WERI-Rb-1 (cell line): Measurements from ENCODE around the gene TMSB15A.
"Not testable (repeated sequence)": the region's sequence is repeated elsewhere in the genome, so short reads cannot be mapped to it uniquely, and the experiment has no call there.

Experiments
- DNase-seq: peaks from one replicate; pipeline ENCODE4 v3.0.0-alpha.2; 2020
- H3K27ac ChIP-seq: fragments of 250-450 bp; sonication (Bioruptor Pico); 2 replicates; pipeline ENCODE4 v1.5.1; 2020; ENCODE audit warnings: mild to moderate bottlenecking, moderate library complexity
- H3K27me3 ChIP-seq: fragments of 250-450 bp; sonication (Bioruptor Pico); 2 replicates; pipeline ENCODE4 v1.5.1; 2021; ENCODE audit warnings: mild to moderate bottlenecking, low read depth, moderate library complexity; ENCODE audit not compliant: insufficient read depth, severe bottlenecking
- H3K36me3 ChIP-seq: fragments of 250-450 bp; sonication (Bioruptor Pico); 2 replicates; pipeline ENCODE4 v1.5.1; 2020; ENCODE audit warnings: mild to moderate bottlenecking, moderate library complexity
- H3K4me3 ChIP-seq: 2 replicates; pipeline ENCODE4 v1.5.1; 2011; ENCODE audit warnings: low read depth, mild to moderate bottlenecking, control low read depth, low read length
- H3K9me3 ChIP-seq: fragments of 250-450 bp; sonication (Bioruptor Pico); 2 replicates; pipeline ENCODE4 v1.5.1; 2021; ENCODE audit warnings: mild to moderate bottlenecking, moderate library complexity; ENCODE audit not compliant: severe bottlenecking
- TF ChIP-seq, protein P1 (sequence below): IDR thresholded peaks from 2 replicates; pipeline ENCODE4 v1.5.1; 2011; ENCODE audit warnings: low read depth, mild to moderate bottlenecking, control low read depth, inconsistent platforms, low read length

The TMSB15A gene

DNA sequence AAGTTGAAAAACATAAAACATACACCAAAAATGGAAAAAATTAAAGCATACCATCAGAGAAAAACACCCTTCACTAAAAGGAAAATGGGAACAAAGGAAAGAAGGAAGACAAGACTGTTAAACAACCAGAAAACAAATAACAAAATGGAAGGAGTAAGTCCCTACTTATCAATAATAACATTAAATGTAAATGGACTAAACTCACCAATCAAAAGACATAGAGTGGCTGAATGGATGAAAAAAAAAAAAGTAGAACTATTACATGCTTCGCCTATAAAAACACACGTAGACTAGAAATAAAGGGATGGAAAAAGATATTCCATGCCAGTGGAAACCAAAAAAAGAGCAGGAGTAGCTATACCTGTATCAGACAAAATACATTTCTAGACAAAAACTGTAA is 19.4 kb upstream of the TMSB15A start:
- H3K36me3 ChIP-seq, result no peaks in the 10 kb centered on the region
- DNase-seq, result no peak
- H3K9me3 ChIP-seq, result no peaks in the 10 kb centered on the region
- peaks cover 29% of the 10 kb centered on the region for H3K27me3 ChIP-seq
- H3K27ac ChIP-seq, result no peak overlapping the region
- no peak overlapping the region for H3K4me3 ChIP-seq
- TF ChIP-seq, protein P1, sequence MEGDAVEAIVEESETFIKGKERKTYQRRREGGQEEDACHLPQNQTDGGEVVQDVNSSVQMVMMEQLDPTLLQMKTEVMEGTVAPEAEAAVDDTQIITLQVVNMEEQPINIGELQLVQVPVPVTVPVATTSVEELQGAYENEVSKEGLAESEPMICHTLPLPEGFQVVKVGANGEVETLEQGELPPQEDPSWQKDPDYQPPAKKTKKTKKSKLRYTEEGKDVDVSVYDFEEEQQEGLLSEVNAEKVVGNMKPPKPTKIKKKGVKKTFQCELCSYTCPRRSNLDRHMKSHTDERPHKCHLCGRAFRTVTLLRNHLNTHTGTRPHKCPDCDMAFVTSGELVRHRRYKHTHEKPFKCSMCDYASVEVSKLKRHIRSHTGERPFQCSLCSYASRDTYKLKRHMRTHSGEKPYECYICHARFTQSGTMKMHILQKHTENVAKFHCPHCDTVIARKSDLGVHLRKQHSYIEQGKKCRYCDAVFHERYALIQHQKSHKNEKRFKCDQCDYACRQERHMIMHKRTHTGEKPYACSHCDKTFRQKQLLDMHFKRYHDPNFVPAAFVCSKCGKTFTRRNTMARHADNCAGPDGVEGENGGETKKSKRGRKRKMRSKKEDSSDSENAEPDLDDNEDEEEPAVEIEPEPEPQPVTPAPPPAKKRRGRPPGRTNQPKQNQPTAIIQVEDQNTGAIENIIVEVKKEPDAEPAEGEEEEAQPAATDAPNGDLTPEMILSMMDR, result no peak

- Histone ChIP-seq H3K27me3 (peaks cover 52% of the 10 kb centered on the region), H3K4me3 (no peak overlapping the region), H3K36me3 (no peaks in the 10 kb centered on the region), H3K27ac (no peak overlapping the region), H3K9me3 (no peaks in the 10 kb centered on the region)
- TF ChIP-seq, protein P1, result no peak
- DNase-seq, result no peak
Observed at GRCh38 chrX:102517326-102517725, 787 bp upstream of the TMSB15A start.

DNA sequence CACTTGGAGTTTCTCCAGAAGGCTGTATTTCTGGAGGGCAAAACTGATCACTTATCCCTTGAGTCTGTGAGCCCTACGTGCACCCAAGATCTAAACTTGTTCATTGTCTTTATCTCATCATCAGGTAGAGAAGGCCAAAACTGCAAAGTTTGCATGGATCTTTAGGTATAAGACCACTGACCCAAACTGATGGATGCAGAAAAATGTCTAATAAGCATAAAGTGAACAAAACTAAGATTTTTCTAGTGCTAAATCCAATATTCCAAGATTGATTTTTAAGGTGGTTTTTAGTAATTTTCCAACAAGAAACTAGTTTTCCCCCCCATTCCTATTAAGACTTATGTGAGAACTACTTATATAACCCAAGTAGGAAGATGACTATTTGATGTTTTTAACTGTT is 2.0 kb downstream of the TMSB15A start:
- TF ChIP-seq, protein P1, result no peak

DNA sequence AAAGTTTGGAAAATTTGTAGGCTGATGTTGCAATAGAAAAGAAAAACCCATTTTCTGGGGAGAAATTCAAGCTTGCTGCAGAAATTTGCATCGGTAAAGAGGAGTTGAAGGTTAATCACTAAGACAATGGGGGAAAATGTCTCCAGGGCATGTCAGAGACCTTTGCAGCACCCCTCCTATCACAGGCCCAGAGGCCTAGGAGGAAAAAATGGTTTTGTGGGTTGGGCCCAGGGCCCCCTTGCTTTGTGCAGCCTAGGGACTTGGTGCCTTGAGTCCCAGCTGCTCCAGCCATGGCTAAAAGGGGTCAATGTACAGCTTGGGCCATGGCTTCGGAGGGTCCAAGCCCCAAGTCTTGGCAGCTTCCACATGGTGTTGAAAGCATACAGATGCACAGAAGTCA is 17.8 kb downstream of the TMSB15A start:
- TF ChIP-seq, protein P1, result no peak
- H3K36me3 ChIP-seq, result no peaks in the 10 kb centered on the region
- no peak overlapping the region for H3K4me3 ChIP-seq
- peaks cover 42% of the 10 kb centered on the region for H3K27me3 ChIP-seq
- no peak for DNase-seq
- no peaks in the 10 kb centered on the region for H3K9me3 ChIP-seq
- H3K27ac ChIP-seq, result no peak overlapping the region

More for the DNA sequence above, 2.0 kb downstream of the TMSB15A start:
- Histone ChIP-seq H3K9me3 (no peaks in the 10 kb centered on the region), H3K4me3 (no peak overlapping the region), H3K27me3 (peaks cover 45% of the 10 kb centered on the region), H3K36me3 (no peaks in the 10 kb centered on the region), H3K27ac (no peak overlapping the region)
- no peak for DNase-seq

DNA sequence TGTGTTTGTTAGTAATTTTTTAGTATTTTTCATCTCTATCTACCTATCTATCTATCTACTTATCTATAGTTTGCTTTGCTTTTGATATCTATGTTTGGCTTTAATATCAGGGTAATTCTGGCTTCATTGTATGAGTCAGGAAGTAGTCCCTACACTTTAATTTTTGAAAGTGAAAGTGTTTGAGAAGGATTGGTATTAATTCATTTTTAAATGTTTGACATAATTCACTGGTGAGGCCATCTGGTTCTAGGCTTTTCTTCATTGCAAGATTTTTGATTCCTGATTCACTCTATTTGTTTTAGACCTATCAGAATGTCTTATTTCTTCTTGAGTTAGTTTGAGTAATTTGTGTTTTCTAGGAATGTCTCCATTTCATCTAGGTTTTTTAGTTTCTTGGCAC is 24.8 kb downstream of the TMSB15A start:
- TF ChIP-seq, protein P1, result no peak
- Histone ChIP-seq H3K9me3 (no peaks in the 10 kb centered on the region), H3K4me3 (no peak overlapping the region), H3K27me3 (peaks cover 20% of the 10 kb centered on the region), H3K36me3 (no peaks in the 10 kb centered on the region), H3K27ac (no peak overlapping the region)
- DNase-seq, result no peak

DNA sequence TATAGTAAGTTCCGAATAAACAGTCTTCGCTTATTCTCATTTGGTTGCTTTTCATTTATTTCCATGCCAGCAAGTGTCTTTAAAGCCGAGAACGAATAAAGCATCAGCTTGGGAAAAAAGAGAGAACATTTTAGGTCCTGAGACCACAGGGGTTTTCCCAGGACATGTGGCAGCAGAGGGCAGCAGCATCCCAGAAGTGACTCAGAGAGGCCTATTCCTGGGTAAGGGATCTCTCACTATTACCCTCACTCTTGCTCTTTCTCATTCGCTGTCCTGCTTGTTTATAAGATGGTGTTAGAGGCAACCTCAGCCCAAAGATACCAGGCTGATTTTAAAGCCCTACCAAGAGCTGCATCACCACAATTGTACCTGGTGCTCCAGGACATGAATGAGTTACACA is 37.8 kb downstream of the TMSB15A start:
- not testable (repeated sequence) for H3K27ac ChIP-seq, H3K4me3 ChIP-seq, H3K27me3 ChIP-seq, H3K36me3 ChIP-seq, DNase-seq, H3K9me3 ChIP-seq

DNA sequence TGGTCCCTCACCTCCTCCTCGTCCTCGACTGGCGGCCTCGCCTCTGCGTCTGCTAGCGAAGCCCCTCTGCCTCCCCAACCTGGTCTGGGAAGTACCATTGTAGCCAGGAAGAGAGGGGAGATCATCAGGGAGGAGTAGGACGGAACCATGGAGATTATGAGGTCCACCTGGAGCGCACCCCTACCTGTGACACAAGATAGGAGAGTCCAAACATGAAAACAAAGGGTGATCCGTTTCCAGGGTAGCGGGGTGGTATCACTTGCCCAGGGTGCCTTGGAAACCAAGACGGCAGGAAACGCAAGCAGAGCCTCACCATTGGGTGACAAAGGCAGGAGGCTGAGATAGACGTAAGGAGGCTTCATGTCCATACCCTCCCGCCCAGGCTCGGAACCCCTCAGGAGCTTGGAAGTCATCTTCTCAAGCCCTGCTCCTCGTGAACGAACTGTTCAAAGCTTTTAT is 44.7 kb downstream of the TMSB15A start, which contains the start of gene TCP11X2:
Gene TCP11X2, minus strand, starts transcription at position 51 of the 459 bp plus-strand sequence.
- not testable (repeated sequence) for H3K9me3 ChIP-seq, DNase-seq, H3K27me3 ChIP-seq, H3K4me3 ChIP-seq, H3K27ac ChIP-seq, H3K36me3 ChIP-seq

- not testable (repeated sequence) for H3K9me3 ChIP-seq, H3K4me3 ChIP-seq, H3K27ac ChIP-seq, H3K27me3 ChIP-seq, DNase-seq, H3K36me3 ChIP-seq
Observed at GRCh38 chrX:102470215-102470614, 46.3 kb downstream of the TMSB15A start.
